ENCODE results near the gene ERVW-1. TPM values are rescaled to one million over a fixed set of nuclear protein-coding genes. Genes with fewer than 3 reads are reported as not detected.
A peak's percentile ranks its signal among the peaks of the same experiment; 100 is the strongest.
"Not testable (repeated sequence)": the region's sequence is repeated elsewhere in the genome, so short reads cannot be mapped to it uniquely, and the experiment has no call there.

The ERVW-1 gene
- not detected for total RNA-seq

- H3K27ac Mint-ChIP-seq; H3K4me1 Mint-ChIP-seq; H3K4me3 Mint-ChIP-seq; H3K27me3 Mint-ChIP-seq; ATAC-seq; H3K36me3 Mint-ChIP-seq; DNase-seq; H3K9me3 Mint-ChIP-seq (ENCODE audit: low read depth): not testable (repeated sequence)
- CTCF ChIA-PET, result interaction anchor here (3.1 kb wide), 1 partner anchor 16 kb away, joined by 9 read pairs; no protein-coding TSS in a partner anchor
These were observed at the start of gene ERVW-1 for GRCh38 chr7:92477681-92478080. TSS of gene ERVW-1 (minus strand) at chr7:92477946. CDS start at chr7:92470381, 7,565 bp downstream.

DNA sequence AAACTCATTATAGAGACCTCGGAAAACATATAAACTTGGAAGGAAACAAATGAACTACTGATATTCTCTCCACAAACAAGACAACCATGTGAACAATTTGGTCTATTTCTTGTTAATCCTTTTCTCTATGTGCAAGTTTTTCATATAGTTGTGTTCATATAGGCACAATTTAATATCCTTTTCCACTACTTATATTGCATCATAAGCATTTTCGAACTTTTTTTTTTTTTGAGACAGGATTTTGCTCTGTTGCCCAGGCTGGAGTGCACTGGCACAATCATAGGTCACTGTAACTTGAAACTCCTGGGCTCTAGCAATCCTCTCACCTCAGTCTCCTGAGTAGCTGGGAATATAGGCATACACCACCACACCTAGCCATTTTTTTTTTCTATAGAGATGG lies 45.4 kb upstream of the ERVW-1 start:
- CTCF ChIA-PET, result interaction anchor here (1.1 kb wide), 1 partner anchor 27 kb away, joined by 3 read pairs; no protein-coding TSS in a partner anchor
- DNase-seq (no peak), ATAC-seq (no peak)
- Mint-ChIP-seq H3K27ac (no peak overlapping the region), H3K9me3 (ENCODE audit: low read depth) (no peaks in the 10 kb centered on the region), H3K36me3 (peaks cover 2% of the 10 kb centered on the region), H3K4me3 (no peak overlapping the region), H3K4me1 (peaks cover 15% of the 10 kb centered on the region), H3K27me3 (no peaks in the 10 kb centered on the region)

- Mint-ChIP-seq H3K27ac (no peak overlapping the region), H3K4me3 (no peak overlapping the region), H3K9me3 (ENCODE audit: low read depth) (no peaks in the 10 kb centered on the region), H3K4me1 (no peaks in the 10 kb centered on the region), H3K27me3 (no peaks in the 10 kb centered on the region), H3K36me3 (peaks cover 2% of the 10 kb centered on the region)
- CTCF ChIA-PET, result no interaction called here
- ATAC-seq (no peak), DNase-seq (no peak)
These were observed 42.3 kb upstream of the ERVW-1 start for GRCh38 chr7:92520024-92520423.

- no peaks in the 10 kb centered on the region for H3K9me3 Mint-ChIP-seq (ENCODE audit: low read depth)
- no peaks in the 10 kb centered on the region for H3K27me3 Mint-ChIP-seq
- H3K27ac Mint-ChIP-seq, result no peak overlapping the region
- no peak overlapping the region for H3K4me3 Mint-ChIP-seq
- CTCF ChIA-PET, result no interaction called here
- ATAC-seq (no peak), DNase-seq (no peak)
- H3K36me3 Mint-ChIP-seq, result peaks cover 7% of the 10 kb centered on the region
- H3K4me1 Mint-ChIP-seq, result no peaks in the 10 kb centered on the region
These were observed 39.9 kb upstream of the ERVW-1 start for GRCh38 chr7:92517631-92518030.

GRCh38 chr7:92513167-92513902 lies 35.6 kb upstream of the ERVW-1 start:
- Mint-ChIP-seq H3K27me3 (no peaks in the 10 kb centered on the region), H3K4me1 (no peaks in the 10 kb centered on the region), H3K27ac (no peak overlapping the region), H3K9me3 (ENCODE audit: low read depth) (no peaks in the 10 kb centered on the region), H3K36me3 (peaks cover 6% of the 10 kb centered on the region), H3K4me3 (no peak overlapping the region)
- no peak for ATAC-seq
- CTCF ChIA-PET, result interaction anchor here (0.8 to 1.4 kb wide), 2 partner anchors 15 to 66 kb away, joined by 3 to 6 read pairs; partner anchors contain the start of genes GATAD1, PEX1 and RBM48
- no peak for DNase-seq

DNA sequence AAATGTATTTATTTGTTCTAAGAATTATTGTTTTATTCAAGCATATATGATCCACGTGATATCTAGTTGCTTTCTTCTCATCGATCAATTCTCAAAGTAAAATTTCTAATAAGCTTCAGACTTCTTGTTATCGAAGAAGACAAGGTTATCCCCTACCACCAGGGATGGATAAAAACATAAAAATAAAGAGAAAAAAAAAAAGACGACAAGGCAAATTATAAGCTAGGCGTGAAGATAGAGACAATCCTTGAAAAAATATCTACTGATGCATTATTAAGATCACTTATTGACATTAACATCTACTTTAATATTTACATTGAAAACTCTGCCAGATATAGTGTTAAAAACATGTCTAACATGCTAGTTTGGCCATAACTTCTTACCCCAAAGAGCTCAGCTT lies 31.2 kb upstream of the ERVW-1 start:
- Mint-ChIP-seq H3K4me1 (peaks cover 4% of the 10 kb centered on the region), H3K27ac (no peak overlapping the region), H3K4me3 (no peak overlapping the region), H3K27me3 (no peaks in the 10 kb centered on the region), H3K9me3 (ENCODE audit: low read depth) (no peaks in the 10 kb centered on the region), H3K36me3 (peaks cover 16% of the 10 kb centered on the region)
- ATAC-seq, result no peak
- CTCF ChIA-PET, result no interaction called here
- DNase-seq, result no peak

- ATAC-seq (no peak), DNase-seq (no peak)
- Mint-ChIP-seq H3K9me3 (ENCODE audit: low read depth) (no peaks in the 10 kb centered on the region), H3K36me3 (peaks cover 17% of the 10 kb centered on the region), H3K4me3 (no peak overlapping the region), H3K27me3 (no peaks in the 10 kb centered on the region), H3K27ac (no peak overlapping the region), H3K4me1 (peaks cover 10% of the 10 kb centered on the region)
- CTCF ChIA-PET, result interaction anchor here (1.5 kb wide), 1 partner anchor 9 kb away, joined by 3 read pairs; no protein-coding TSS in a partner anchor
These were observed 28.6 kb upstream of the ERVW-1 start for GRCh38 chr7:92506363-92506762.

DNA sequence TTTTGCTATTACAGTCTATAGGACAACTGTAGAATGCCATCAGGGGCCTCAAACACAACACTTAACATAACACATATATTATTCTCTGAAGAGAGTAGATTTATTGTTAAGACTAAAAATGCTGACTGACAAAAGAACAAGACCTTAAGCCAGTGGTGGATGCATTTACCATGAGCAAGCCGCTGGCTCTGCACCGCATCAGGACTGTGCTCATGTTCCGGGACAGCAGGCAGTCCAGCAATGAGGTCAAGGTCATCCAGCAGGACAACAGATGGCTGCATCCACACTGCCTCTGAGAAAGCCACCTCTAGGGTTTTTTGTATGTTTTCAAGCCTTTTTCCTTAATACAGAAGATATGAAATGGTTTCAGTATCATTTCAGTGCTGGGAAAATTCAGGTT lies 26.8 kb upstream of the ERVW-1 start:
- CTCF ChIA-PET, result no interaction called here
- peaks cover 25% of the 10 kb centered on the region for H3K36me3 Mint-ChIP-seq
- peaks cover 10% of the 10 kb centered on the region for H3K4me1 Mint-ChIP-seq
- H3K9me3 Mint-ChIP-seq (ENCODE audit: low read depth), result no peaks in the 10 kb centered on the region
- no peak overlapping the region for H3K4me3 Mint-ChIP-seq
- H3K27me3 Mint-ChIP-seq, result no peaks in the 10 kb centered on the region
- no peak for DNase-seq
- no peak overlapping the region for H3K27ac Mint-ChIP-seq
- no peak for ATAC-seq

DNA sequence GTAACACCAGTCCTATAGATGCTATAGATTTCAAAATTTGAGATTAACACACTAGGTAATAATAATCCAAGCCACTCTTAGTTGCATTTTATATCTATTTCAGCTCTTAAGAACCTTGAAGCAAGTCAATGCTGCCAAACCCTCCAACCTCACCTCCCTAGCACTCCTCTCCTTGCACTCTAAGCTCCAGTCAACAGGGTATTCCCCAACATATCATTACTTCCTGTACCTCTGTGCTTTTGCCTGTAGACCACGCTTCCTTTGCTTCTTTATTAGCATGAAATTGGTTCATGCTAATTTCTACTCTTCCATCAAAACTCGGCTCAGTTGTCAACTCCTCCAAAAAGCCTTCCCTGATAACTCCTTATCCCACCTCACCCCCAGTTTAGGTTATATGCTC lies 26.0 kb upstream of the ERVW-1 start:
- DNase-seq, result no peak
- Mint-ChIP-seq H3K36me3 (peaks cover 30% of the 10 kb centered on the region), H3K4me1 (peaks cover 16% of the 10 kb centered on the region), H3K4me3 (no peak overlapping the region), H3K27me3 (no peaks in the 10 kb centered on the region), H3K9me3 (ENCODE audit: low read depth) (no peaks in the 10 kb centered on the region), H3K27ac (no peak overlapping the region)
- CTCF ChIA-PET, result no interaction called here
- ATAC-seq, result no peak

- ATAC-seq, result peak; percentile 81
These were observed 20.8 kb upstream of the ERVW-1 start for GRCh38 chr7:92498557-92498956.

GRCh38 chr7:92496876-92497275 lies 19.1 kb upstream of the ERVW-1 start:
- H3K27ac Mint-ChIP-seq, result no peak overlapping the region
- H3K9me3 Mint-ChIP-seq (ENCODE audit: low read depth), result no peaks in the 10 kb centered on the region
- CTCF ChIA-PET, result no interaction called here
- ATAC-seq, result no peak
- DNase-seq, result no peak
- peaks cover 30% of the 10 kb centered on the region for H3K36me3 Mint-ChIP-seq
- no peak overlapping the region for H3K4me3 Mint-ChIP-seq
- no peaks in the 10 kb centered on the region for H3K27me3 Mint-ChIP-seq
- H3K4me1 Mint-ChIP-seq, result peaks cover 12% of the 10 kb centered on the region

More at GRCh38 chr7:92498557-92498956, 20.8 kb upstream of the ERVW-1 start:
- peaks cover 25% of the 10 kb centered on the region for H3K36me3 Mint-ChIP-seq
- H3K4me3 Mint-ChIP-seq, result no peak overlapping the region
- peak; percentile 61 for DNase-seq
- H3K4me1 Mint-ChIP-seq, result peaks cover 15% of the 10 kb centered on the region
- peak overlapping the region; percentile 10 for H3K27ac Mint-ChIP-seq
- no peaks in the 10 kb centered on the region for H3K27me3 Mint-ChIP-seq
- CTCF ChIA-PET, result interaction anchor here (1.6 kb wide), 1 partner anchor 51 kb away, joined by 6 read pairs; the partner anchor contains the start of gene GATAD1
- no peaks in the 10 kb centered on the region for H3K9me3 Mint-ChIP-seq (ENCODE audit: low read depth)

DNA sequence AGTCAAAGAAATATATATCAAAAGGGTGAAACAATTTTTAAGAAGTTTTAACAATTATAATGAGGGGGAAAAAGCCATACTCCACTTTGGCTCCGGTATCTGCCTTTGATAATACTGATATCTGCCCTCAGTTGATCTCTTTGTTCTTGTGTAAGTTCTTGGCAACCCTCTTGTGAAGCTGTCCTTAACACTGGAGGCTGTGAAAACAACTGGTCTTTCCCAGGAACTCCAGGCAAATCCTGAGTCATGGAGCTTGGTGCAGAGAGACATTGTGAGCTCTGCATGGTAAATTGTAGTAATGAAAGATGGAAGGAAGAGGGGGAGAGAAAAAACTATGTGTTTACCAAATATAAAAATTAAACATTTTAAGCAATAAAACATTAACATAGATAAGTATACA lies 11.9 kb upstream of the ERVW-1 start:
- no peaks in the 10 kb centered on the region for H3K27me3 Mint-ChIP-seq
- no peak overlapping the region for H3K4me3 Mint-ChIP-seq
- H3K36me3 Mint-ChIP-seq, result peaks cover 28% of the 10 kb centered on the region
- CTCF ChIA-PET, result interaction anchor here (1.6 kb wide), 1 partner anchor 42 kb away, joined by 4 read pairs; the partner anchor contains the start of gene GATAD1
- no peaks in the 10 kb centered on the region for H3K4me1 Mint-ChIP-seq
- H3K9me3 Mint-ChIP-seq (ENCODE audit: low read depth), result no peaks in the 10 kb centered on the region
- no peak overlapping the region for H3K27ac Mint-ChIP-seq
- no peak for ATAC-seq
- no peak for DNase-seq

- no peaks in the 10 kb centered on the region for H3K4me1 Mint-ChIP-seq
- DNase-seq (no peak), ATAC-seq (no peak)
- H3K4me3 Mint-ChIP-seq, result no peak overlapping the region
- CTCF ChIA-PET, result no interaction called here
- peaks cover 25% of the 10 kb centered on the region for H3K36me3 Mint-ChIP-seq
- no peaks in the 10 kb centered on the region for H3K27me3 Mint-ChIP-seq
- no peak overlapping the region for H3K27ac Mint-ChIP-seq
- H3K9me3 Mint-ChIP-seq (ENCODE audit: low read depth), result no peaks in the 10 kb centered on the region
These were observed 10.1 kb upstream of the ERVW-1 start for GRCh38 chr7:92487804-92488203.

DNA sequence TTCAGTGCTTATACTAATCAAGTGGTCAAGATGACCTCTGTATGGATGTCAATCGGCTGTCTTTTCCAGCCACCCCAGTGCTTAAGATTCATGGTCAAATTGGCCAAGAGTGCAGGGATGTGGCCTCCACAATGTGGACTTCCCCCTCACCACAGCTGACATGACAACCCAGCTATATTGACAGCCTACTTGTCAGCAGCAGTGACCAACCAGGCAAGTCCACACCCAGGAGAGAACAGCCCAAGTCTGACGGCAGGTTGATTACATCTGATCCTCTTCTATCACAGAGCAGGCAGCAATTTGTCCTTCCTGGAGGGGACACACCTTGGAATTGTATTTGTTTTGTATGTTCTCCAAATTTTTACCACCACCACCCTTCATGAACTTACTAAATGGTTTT lies 8.2 kb upstream of the ERVW-1 start:
- H3K4me3 Mint-ChIP-seq, result no peak overlapping the region
- peak; percentile 14 for DNase-seq
- no peaks in the 10 kb centered on the region for H3K27me3 Mint-ChIP-seq
- no peak for ATAC-seq
- H3K9me3 Mint-ChIP-seq (ENCODE audit: low read depth), result no peaks in the 10 kb centered on the region
- peaks cover 15% of the 10 kb centered on the region for H3K36me3 Mint-ChIP-seq
- H3K4me1 Mint-ChIP-seq, result no peaks in the 10 kb centered on the region
- H3K27ac Mint-ChIP-seq, result peak overlapping the region; percentile 0
- CTCF ChIA-PET, result no interaction called here
